Bone marrow (tissue), 2 donors: ENCODE measurements around the gene EHD4.

Experiments
- DNase-seq, 2 donors: peaks; one replicate each; lab custom pipeline; 2025; lab: John Stamatoyannopoulos, UW

Gene EHD4

DNA sequence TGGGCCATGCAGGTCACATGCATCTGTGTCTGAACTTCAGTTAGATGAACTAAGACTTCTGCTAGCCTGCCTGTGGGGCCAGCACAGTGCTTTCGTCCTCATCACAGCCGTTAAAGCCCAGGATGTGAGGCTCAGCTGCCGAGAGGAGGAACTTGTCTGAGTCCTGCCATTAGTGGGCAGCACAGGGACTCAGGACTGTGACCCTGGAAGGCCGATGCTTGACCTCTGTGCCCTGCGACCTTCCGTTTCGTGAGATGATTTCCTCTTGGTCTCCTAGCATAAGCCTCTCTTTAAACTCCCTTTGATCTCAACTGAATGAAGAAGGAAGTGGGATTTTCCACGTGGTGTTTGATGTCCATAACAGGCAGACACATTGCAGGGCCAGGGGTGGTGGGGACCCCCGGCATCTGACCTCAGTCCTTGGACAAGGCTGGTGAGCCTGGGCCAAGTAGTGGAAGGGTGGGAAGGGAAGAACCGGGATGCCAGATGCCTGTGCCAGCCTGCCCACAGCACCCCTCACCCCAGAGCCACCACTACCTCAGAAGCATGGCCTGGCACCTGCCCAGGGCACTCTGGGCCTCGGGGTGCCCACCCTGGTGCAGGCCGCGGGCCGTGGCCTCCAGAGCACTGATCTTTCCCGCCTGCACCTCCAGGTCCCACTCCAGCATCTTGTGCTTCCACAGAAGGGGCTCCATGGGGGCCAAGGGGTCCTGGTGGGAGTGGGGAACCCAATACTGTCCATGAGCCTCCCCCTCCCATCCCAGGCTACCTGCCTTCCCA, 112.1 kb downstream of the EHD4 start:
- no peak for DNase-seq

DNA sequence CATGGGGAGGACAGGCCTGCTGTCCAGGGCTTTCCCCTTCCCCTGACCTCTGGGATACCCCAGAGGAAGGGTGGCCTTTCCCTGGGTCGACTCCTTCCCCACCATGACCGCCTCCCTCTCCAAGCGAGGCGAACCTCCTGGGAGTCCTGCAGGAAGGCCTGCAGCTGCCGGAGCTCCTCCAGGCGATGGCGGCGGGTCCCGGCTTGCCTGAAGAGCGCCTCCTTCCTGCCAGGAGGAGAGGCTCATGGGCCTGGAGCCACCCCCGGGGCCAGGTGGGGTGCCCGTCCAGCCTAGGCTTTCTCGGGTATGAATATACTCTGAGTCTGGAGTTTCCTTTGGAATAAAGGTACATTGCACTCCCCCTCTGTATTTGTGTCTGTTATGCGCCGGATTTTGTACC, 113.6 kb downstream of the EHD4 start:
- DNase-seq, result no peak

DNA sequence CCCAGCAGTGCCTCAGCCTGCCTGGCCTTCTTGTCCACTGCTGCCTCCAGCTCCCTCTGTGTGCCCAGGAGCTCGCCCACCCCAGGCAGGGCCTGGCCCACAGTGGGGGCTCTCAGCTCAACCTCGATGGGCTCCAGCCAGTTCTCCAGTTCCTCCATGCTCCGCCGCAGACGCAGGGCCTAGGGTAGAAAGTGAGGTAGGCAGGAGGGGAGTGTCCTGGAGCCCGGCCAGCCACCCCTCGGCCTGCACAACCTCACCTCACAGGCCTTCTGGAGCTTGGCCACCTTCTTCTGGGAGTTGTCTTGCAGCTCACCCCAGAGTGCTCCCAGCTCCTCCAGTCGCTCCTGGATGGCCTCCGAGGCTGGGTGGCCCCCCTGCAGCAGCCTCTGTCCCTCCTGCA, 115.0 kb downstream of the EHD4 start:
- no peak for DNase-seq

DNA sequence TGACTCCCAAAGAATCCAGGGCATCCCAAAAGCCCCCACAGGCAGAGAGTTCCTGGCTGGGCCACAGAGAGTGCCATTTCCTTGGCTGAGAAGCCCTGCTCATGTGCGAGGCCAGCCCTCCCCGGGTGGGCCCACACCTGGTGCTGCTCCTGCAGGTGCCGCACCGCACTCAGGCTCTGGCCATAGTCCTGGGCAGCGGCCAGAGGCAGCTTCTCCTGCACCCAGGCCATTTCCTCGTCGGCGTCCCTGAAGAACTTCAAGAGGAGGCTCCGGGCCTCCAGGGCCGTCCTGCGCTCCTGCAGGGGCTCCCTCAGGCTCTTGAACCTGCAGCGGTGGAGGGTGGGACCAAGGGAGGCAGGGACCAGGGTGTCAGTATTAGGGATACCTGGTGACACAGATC, 115.6 kb downstream of the EHD4 start:
- no peak for DNase-seq

DNA sequence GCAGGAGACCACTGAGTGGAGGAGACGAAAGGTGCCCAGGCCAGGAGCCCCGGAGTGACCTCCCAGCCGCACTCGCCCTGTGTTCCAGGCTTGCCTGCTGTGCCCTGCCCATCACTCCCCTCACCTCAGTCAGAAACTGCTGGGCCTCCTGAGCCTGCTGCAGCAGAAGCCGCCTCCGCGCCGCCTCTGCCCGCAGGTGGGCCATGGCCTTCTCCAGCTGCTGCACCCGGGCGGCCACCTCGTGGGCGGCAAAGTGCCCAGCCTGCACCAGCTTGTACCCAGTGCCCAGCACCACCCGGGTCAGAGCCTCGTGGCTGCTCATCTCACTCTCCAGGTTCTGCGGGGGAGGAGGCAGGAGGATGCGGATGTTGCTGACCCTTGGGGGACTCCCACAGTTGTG, 116.1 kb downstream of the EHD4 start:
- DNase-seq, result no peak

DNA sequence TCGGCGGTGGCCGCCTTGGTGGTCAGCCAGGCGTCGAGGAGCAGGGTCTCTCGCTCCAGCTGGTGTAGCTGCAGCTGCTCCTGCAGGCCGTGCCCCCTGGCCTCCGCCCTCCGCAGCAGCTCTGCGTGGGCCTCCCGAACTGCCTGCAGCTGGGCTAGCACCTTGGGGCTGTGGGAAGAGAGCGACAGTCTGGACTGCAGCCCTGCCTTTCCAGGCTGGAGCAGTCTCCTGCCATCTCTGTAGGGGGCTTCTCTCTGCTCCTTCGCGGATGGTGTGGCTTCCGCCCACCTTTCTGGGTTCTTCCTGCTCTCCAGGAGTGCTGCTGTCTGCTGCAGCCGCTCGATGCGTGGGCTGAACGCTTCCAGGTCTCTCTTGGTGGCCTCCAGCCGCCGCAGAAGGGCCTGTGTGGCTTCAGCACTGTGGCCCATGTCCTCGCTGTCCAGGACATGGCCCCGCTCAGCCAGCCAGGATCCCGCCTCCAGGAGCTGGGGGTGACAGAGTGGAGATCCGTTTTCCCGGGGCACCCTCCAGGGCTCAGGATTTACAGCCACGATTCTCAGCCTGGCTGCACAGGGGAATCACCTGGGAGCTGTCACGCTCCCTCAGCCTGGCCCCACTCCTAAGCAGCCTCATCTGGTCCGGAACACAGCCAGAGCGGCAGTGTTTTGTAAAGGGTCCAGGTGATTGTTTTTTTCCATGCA, 116.9 kb downstream of the EHD4 start:
- DNase-seq, result no peak

DNA sequence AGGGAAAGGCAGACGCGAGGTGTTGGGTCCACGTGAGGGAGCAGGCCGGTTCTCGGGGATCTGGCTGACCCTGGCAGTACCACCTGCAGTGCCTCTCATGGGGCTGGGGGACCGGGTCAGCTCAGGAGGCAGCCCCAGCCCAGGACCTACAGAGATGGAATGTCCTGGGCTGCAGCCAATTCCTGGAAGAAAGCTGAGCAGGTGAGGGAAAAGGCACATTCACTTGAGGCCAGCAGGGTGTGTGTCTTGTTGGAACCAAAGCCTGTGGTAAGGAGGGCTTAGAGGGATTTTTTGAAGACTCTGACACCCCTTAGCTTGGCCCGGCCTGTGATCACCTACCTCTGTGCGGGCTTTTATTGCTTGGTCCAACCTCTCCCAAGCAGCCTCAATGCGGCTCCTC, 117.9 kb downstream of the EHD4 start:
- no peak for DNase-seq

DNA sequence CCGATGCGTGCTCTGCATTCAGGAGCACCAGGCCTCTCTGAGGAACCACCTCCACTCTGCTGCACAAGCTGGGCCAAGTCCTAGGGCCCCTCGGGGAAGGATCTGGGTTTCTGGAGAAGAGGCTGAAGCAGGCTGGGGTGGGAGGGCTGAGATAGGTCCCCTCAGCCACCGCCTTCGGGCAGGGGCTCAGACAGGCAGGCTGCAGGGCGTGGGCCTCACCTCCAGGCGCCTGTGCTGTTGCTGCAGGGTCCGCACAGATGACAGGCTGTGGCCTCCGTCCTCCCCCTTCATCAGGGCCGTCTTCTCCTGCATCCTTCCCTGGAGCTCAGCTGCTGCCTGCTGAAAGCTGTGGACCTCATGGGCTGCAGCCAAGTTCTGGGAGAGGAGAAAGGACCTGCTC, 118.5 kb downstream of the EHD4 start:
- DNase-seq, result no peak

DNA sequence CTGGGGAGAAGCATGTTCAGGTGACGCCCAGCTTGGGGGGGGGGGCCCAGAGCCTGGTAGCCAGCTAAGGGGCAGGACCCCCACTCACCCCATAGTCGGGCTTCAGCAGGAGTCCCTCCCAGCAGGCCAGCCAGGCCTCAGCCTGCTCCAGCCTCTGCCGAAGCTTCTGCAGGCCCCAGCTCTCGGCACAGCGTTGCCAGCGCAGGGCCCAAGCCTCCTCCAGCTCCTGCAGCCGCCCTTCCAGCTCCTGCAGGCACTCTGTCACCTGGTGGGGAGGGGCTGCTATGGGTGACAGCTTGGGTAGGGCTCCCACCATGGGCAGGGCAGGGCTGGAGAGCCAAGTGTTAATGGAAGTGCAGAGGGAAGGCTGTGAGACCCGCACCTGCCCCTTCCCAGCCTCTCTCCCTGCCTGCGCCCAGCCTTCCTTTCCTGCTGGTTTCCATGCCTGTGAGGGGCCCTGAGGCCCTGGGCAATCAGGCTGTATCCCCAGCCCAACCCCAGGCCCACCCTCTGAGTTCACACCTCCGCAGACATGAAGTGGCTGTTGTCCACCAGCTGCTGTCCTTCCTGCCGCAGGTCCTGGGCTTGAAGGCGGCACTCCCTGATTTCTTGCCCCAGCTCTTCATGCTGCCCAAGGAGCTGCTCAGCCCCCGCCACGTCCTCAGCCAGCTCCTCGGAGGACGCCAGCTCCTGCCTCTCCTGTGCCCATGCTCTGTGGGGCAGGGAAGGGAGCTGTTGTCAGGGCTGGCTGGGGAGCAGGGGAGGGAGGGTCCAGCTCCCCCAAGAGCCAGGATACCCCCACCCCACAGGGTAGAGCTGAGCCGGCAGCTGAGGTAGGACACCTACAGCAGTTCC, 119.4 kb downstream of the EHD4 start:
- DNase-seq, result no peak

DNA sequence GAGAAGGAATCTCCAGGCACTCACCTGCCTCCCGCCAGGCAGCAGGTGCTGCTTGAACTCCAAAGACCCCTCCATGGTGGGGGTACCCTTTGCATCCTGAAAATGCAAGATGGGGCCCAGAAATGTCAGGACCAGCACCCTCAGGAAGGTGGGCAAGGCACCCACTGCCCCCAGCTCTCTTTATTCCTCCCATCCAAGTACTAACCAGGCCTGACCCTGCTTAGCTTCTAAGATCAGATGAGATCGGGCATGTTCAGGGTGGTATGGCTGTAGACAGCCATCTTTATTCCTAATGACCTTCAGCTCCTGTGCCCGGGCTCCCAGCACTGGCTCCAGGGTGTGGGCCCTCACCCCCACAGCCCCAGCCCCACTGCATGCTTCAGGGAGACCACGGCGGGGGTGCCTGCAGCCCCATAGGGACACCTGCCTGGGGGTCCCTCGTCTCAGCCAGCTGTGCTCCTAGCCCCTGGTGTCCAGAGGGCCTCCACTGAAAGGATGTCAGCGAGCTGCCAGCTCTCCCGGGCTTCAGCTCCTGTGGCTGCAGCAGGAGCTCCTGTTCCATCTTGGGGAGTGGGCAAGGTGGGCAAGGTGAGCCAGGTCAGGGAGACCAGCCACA, 120.5 kb downstream of the EHD4 start:
- no peak for DNase-seq

DNA sequence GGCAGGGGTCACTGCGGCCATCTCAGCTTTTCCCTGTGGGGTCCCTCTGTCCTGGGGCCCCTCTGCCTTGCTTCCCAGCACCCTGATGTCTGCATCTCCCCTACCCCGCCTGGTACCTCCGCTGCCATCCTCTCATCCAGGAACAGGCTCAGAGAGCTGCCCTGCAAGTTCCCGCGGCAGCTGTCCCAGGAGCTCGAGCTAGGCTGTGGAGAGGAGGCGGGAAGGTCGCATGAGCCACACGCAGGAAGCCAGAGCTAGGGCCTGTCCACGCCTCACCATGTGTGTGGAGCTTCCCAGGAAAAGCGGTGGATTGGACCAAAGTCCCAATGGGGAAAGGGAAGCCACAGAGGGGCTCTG, 121.2 kb downstream of the EHD4 start:
- DNase-seq, result no peak

DNA sequence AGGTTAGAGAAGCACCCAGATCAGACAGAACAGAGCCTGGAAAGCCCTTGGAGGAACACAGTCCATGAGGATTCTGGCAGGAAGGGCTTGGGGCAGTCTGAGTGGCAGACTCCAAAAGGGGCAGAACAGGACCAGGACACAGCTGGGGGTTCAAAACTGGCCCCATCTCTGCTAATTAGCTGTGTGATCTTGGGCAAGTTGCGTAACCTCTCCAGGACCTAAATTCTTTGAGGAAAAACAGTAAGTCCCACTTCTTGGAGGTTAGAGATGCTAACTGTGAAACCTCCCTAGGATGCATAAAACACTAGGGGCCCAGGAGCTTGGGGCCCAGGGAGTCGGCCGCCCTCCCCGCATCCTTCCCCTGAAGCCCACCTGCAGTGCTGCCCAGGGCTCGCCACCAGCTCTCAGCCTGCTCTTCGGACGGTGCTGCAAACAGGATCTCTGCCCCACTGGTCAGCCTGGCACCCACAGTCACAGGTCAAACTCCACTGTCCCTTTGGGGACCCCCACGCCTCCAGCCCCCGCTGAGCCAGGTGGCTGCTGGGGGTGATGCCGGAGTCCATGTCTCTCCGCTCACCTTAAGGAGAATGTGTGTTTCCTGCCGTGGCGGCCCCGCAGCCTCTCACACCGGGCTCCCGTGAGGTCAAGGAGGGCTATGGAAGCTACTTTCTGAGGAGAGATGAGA, 121.7 kb downstream of the EHD4 start:
- no peak for DNase-seq

DNA sequence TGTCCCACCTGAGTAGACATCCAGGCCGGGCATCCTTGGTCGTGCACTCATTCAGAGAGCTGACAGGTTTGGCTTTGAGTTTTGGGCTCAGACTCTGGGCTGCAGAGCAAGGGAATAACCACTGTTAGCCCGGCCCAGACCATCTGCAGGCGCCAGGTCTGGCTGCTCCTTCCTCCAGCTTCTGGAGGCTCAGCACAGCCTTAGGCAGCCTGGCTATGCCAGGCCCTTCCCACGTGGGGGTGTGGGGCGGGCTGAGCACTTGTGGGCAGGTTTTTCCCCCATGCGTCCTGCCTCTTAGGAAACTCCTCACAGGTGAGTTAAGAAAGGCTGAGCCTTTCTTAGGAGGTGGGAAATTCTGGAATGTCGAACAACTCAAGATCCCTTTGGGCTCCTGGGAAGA, 122.5 kb downstream of the EHD4 start:
- DNase-seq, result no peak

DNA sequence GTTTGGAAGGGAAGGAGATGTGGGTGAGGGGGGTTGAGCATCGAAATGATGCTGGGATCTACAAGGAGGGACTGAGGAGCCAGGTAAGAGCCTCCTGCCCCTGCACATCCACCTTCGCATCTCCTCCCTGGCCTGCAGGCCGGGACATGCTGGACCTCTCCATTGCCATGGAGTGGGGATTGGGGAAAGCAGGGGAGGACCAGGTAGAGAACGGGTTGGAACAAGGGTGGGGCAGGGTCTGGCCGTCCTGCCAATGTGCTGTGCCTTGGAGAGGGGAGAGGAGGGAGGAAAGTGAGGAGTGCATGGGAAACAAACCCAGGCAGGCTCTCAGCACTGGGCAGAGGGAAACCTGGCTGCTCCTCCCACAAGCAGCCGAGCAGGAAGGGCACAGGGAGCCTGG, 123.2 kb downstream of the EHD4 start:
- DNase-seq, result no peak

DNA sequence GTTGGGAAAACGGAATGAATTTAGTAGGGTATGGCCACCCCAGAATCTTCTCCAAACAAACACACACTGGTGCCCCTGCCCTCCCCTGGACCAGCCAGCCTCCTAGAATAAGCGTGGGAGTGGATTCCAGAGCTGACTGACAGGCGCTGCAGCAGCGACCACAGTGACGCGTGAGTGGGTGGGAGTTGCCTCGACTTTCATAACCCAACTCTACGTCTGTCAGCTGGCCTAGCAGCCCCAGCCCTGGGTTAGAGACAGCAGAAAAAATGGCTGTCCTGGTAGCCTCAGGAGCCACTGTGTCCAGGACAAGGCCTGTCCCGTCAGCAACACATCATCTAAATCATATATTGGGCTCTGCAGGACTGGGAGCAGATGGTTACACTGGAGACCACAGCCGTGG, 123.7 kb downstream of the EHD4 start:
- DNase-seq, result no peak

DNA sequence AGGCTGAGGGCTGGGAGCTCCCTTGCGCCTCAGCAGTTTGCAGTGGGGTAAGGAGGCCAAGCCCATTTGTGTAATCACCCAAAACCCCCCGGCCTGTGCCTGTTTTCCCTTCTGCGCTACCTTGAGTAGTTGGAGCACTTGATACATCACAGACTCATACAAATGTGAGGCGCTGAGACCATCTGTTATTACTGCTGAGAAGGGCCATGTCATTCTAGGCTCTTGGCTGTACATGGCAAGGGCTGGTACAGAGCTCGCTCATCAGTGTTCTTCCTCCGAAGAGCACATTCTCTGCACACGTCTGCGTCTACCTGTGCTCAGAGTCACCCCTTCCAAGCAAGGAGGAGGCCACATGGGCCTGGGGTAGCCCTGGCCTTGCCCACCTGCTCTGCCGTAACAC, 124.4 kb downstream of the EHD4 start:
- no peak for DNase-seq

DNA sequence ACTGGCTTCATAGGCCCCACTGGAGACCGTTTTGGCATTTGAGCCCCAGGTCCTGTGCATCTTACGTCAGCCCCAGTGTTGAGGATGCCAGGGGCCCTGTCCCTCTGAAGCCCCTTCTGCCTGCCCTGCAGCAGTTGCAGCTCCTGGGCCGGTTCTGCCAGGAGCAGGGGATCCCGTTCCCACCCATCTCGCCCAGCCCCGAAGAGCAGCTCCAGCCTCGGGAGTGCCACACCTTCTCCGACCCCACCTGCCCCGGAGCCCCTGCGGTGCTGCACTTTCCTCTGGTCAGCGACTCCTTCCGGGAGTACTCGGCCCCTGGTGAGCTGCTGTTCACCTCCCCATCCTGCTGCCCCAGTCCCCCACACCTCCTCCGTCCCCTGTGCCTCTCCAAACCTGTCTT, 125.2 kb downstream of the EHD4 start:
- no peak for DNase-seq
